ENCODE data around the gene ZNF219.

The ZNF219 gene

DNA sequence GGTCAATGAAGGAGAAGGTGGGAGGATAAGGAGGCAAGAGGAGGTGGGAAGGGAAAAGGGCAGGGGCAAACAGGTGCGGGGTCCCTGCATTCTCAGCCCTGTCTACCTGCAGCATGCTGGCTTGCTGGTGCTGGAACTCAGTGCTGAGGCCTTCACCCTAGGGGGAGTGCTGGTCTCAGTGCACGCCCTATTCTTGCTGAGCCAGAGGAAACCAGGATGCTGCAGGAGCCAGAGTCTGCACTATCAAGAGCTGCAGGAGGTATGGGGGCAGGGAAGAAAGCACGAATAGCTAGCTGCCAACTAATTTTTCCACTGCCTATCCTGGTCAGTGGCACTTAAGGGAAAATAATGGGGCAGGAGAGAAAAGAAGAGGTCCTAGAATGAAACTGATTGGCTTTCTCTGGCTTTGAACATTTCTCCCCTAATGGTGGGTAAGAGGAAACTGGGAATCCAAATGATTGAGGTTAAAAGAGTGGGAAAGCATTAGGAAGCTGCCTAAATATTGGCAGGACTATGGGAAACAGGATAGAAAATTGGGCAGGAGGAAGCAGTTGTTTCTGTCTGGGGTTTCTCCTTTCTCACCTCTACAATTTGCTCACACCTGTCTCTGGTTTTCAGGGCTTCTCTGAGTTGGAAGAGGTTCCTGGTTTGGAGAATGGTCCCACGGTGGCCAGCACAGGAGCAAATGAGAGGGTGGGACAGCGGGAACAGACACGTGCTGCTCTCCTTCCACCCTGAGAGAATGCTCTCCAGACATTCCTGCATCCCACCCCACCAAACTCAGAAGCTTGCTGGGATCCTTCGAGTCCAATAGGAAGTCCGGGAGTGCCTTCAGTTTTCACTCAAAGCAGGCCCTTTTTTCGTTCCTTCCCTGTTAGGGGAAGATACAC lies 4.3 kb upstream of the ZNF219 start:
- DNase-seq (ENCODE audit: low spot score) = no peak

DNA sequence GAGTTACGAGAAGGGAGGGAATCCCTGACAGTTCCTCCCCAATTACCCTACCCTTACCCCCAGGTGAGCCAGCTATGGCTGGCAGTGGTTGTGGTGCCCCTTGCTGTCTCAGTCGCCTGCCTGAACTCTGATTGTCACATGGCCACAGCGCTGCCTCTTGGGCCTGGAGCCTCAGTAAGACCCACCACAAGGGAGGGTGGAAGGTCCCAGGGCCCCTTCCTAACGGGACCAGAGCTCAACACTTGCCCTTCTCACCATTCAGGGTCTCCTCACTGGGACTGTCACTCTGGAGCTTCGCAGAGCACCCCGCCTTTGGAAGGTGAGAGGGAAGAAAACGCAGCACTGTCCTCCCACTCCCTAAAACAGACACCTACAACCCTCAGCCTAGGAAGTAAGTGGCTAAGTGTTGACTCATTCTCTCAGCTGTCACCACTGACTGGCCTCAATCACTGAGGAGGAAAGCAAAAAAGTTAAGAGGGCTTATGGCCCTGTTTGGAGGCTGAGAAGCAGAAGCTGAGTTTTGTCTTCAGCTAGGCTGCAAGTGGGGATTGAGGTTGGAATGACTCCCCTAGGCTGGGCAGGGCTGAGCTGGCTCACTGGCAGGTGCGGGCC lies 3.5 kb upstream of the ZNF219 start:
- no peak for DNase-seq (ENCODE audit: low spot score)

GRCh38 chr14:21100931-21101330 lies 2.5 kb upstream of the ZNF219 start, which contains the start of gene TMEM253:
Gene TMEM253, plus strand, starts transcription at chr14:21101066. Its CDS starts 278 bp downstream, at chr14:21101344.
- no peak for DNase-seq (ENCODE audit: low spot score)

- DNase-seq (ENCODE audit: low spot score) = no peak
These were observed 1.1 kb upstream of the ZNF219 start for GRCh38 chr14:21099596-21099985.

- no peak for DNase-seq (ENCODE audit: low spot score)
These were observed 589 bp upstream of the ZNF219 start for GRCh38 chr14:21098892-21099595.

GRCh38 chr14:21097636-21098075 lies 799 bp downstream of the ZNF219 start:
- DNase-seq (ENCODE audit: low spot score) = peak; percentile 2

DNA sequence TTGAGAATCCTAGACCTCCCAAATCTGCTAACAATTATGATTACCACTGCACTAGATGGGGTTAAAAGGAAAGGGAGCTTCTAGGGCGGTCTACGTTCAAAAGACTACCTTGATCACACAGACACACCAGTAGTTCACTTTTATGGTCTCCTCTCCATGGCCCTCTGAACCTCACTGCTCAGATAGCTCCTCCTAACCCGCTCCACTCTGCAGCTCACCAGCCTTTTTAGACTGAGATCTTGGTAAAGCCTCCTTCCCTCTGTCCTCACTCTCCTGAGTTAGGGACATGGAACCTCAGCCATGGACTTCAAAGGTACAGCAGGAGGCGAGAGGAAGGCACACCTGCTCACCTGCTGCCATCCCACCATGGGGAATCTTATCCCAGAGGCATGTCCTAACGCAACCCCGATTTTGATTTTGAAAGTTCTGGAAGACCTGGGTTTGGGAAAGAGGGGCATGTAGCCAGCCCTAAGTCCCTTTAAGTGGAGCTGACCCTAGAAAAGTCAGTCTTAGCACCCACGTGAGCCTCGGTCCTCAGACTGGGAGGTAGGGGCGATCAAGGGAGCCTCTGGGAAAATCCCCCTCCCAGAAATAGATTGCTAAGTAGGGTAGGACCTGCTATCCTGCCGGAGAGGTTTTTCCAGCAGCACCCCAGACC lies 1.3 kb downstream of the ZNF219 start:
- DNase-seq (ENCODE audit: low spot score) = peak; percentile 1

DNA sequence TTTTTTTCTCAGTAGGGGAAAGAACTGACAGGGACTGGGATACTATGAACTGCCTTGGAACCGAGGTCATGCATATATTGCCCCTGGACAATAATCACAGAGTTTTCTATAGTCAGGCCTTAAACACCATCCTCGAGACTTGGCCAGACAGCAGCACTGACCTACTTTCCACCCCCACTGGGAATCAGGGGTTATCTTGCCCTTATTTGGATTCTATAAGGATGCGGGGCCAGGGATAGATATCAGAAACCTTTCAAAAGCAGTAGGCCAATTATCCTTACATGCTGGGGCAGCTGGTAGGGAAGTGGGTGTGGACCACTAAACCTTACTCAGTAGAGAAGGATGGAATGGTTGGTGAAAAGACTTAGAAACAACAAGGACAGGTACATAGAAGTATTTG lies 2.0 kb downstream of the ZNF219 start:
- no peak for DNase-seq (ENCODE audit: low spot score)

- DNase-seq (ENCODE audit: low spot score) = peak; percentile 18
These were observed 2.8 kb downstream of the ZNF219 start for GRCh38 chr14:21095430-21096205.

GRCh38 chr14:21093769-21094681 lies 4.4 kb downstream of the ZNF219 start:
- no peak for DNase-seq (ENCODE audit: low spot score)

DNA sequence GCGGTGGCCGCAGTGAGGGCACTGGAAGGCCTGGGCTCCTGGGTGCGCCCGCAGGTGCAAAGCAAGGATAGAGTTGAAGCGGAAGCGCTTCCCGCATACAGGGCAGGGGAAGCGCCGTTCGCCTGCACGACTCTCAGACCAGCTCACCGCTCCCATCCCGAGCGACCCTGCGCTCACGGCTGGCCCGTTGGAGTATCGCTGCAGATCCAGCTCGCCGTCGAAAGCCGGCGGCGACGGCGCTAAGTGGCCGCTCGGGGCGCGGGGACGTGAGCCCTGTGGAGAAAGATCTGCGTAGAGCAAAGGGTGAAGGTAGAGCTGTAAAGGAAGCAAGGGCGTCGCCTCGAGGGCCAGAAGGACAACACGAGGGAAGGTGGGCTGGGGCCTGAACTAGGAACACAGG lies 5.4 kb downstream of the ZNF219 start:
- no peak for DNase-seq (ENCODE audit: low spot score)

DNA sequence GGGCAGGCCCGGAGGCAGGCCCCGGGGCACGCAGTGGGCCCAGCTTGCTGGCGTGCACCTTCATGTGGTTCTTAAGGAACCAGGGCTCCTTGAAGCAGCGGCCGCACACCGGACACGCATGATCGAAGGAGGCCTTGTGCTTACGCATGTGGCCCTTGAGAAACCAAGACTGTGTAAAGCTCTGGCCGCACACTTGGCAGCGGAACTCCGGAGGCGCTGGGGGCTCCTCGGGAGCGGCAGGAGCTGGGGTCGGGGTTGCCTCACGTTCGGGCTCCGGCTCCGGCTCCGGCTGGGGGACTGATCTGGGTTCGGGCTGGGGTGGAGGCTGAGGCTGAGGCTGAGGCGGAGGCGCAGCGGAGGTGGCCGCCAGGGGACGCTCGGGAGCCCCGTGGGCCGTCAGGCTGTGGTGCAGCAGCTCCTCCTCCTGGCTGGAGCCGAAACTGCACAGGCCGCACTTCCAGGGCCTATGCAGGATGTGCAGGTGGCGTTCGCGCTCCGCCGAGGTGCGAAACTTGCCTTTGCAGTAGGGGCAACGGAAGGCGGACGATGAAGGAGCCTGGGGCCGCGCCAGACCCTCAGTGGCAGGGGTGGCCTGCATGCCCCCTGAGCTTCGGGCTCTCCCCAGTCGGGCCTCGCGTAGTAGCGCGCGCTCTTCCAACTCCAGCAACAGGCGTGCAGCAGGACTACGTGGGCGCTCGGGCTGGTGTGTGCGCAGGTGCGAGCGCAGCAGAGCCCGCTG lies 6.0 kb downstream of the ZNF219 start:
- DNase-seq (ENCODE audit: low spot score) = peak; percentile 89

DNA sequence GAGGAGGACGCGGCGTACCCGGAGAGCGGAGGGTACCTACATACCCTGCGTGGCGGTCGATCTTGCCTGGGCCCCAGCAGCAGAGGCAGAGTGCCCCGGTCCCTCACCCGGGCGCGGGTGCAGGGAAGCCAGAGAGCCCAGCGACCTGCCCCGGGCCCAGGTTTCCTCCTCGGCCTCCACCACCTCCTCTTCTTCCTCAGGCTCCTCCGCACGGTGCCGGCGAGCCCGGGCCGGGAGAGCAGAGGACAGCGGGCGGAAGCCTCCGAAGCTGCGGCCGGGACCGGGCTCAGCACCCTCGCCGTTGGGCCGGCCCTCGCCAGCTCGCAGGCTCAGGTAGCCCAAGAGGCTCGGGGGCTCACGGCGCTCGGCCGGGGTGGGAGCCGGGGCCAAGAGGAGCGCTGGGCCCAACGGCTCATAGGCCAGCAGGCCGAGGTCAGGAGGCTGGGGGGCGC lies 6.6 kb downstream of the ZNF219 start:
- no peak for DNase-seq (ENCODE audit: low spot score)

- DNase-seq (ENCODE audit: low spot score) = no peak
These were observed 7.4 kb downstream of the ZNF219 start for GRCh38 chr14:21090940-21091663.

- DNase-seq (ENCODE audit: low spot score) = no peak
These were observed 8.1 kb downstream of the ZNF219 start for GRCh38 chr14:21090194-21090939.

GRCh38 chr14:21089877-21090193 lies 8.6 kb downstream of the ZNF219 start:
- DNase-seq (ENCODE audit: low spot score) = no peak

GRCh38 chr14:21089271-21089670 lies 9.2 kb downstream of the ZNF219 start:
- DNase-seq (ENCODE audit: low spot score) = no peak

- no peak for DNase-seq (ENCODE audit: low spot score)
These were observed 9.8 kb downstream of the ZNF219 start for GRCh38 chr14:21088687-21089086.
